Progenitor cell of endocrine pancreas (in vitro differentiated cells): Measurements from ENCODE around the gene STIL. TPM values are rescaled to one million over a fixed set of nuclear protein-coding genes. Genes with fewer than 3 reads are reported as not detected.
"Not testable (repeated sequence)": the region's sequence is repeated elsewhere in the genome, so short reads cannot be mapped to it uniquely, and the experiment has no call there.

ENCODE experiments used
- DNase-seq: peaks from one replicate; pipeline ENCODE4 v3.0.0; 2021; ENCODE audit warnings: low spot score; ENCODE audit not compliant: unreplicated experiment
- H3K27ac Mint-ChIP-seq: 2 replicates; pipeline ENCODE4 v1.8.0; 2021; ENCODE audit warnings: mild to moderate bottlenecking, moderate library complexity, mixed read lengths
- H3K27me3 Mint-ChIP-seq: 2 replicates; pipeline ENCODE4 v1.8.0; 2021; ENCODE audit warnings: mixed read lengths
- H3K36me3 Mint-ChIP-seq: 2 replicates; pipeline ENCODE4 v1.8.0; 2022; ENCODE audit warnings: mixed read lengths; ENCODE audit not compliant: insufficient read depth
- H3K4me1 Mint-ChIP-seq: 2 replicates; pipeline ENCODE4 v1.8.0; 2021; ENCODE audit warnings: low read depth, mixed read lengths
- H3K4me3 Mint-ChIP-seq: 2 replicates; pipeline ENCODE4 v1.8.0; 2021; ENCODE audit warnings: low read depth, mild to moderate bottlenecking, moderate library complexity, mixed read lengths
- H3K9me3 Mint-ChIP-seq: 2 replicates; pipeline ENCODE4 v1.8.0; 2021; ENCODE audit warnings: low read depth, mixed read lengths
- CTCF ChIP-seq: fragments of 200-600 bp; sonication (generic); IDR thresholded peaks from one replicate; pipeline ENCODE4 v1.5.0; 2021; ENCODE audit warnings: antibody characterized with exemption, mild to moderate bottlenecking; ENCODE audit not compliant: unreplicated experiment
- total RNA-seq: library from RNA; stranded (reverse); gene quantifications from 2 replicates; pipeline ENCODE4 v1.2.1, GENCODE V29; 2021

STIL gene
- total RNA-seq, 1 donor from 2014 or later = 14.8 TPM

- peaks cover 6% of the 10 kb centered on the region for H3K9me3 Mint-ChIP-seq
- no peak overlapping the region for H3K27ac Mint-ChIP-seq
- TF ChIP-seq CTCF = no peak
- no peak for DNase-seq
- no peaks in the 10 kb centered on the region for H3K4me1 Mint-ChIP-seq
- no peak overlapping the region for H3K4me3 Mint-ChIP-seq
- H3K27me3 Mint-ChIP-seq = peaks cover 68% of the 10 kb centered on the region
- no peaks in the 10 kb centered on the region for H3K36me3 Mint-ChIP-seq
Measured at GRCh38 chr1:47205918-47206317, 108.0 kb downstream of the STIL start.

GRCh38 chr1:47203504-47203903 lies 110.4 kb downstream of the STIL start:
- not testable (repeated sequence) for DNase-seq, H3K27ac Mint-ChIP-seq, H3K9me3 Mint-ChIP-seq, H3K36me3 Mint-ChIP-seq, H3K4me1 Mint-ChIP-seq, H3K4me3 Mint-ChIP-seq
- peaks cover 65% of the 10 kb centered on the region for H3K27me3 Mint-ChIP-seq

DNA sequence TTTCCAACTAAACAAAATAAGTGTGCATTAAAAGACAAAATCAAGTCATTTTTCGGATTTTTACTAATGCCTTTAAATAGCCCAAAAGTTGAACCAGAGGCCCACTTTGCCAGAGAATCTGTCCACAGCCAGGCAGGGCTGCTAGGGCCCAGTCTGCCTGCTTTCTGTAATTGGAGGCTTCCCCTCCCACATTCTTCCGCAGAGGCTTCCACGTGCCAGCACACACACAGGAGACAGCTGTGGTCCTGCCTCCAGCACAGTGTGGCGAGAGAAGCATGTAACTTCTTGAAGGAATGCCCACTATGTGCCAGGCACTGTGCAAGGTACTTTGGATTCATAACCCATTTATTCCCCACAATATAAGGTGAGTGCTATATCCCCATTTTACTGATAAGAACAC lies 112.8 kb downstream of the STIL start:
- no peak for DNase-seq
- TF ChIP-seq CTCF = no peak
- Mint-ChIP-seq H3K27me3 (peaks cover 57% of the 10 kb centered on the region), H3K4me1 (no peaks in the 10 kb centered on the region), H3K36me3 (no peaks in the 10 kb centered on the region), H3K27ac (no peak overlapping the region), H3K9me3 (peaks cover 6% of the 10 kb centered on the region), H3K4me3 (no peak overlapping the region)

Other genes with a start within 250 kb of the STIL start
- gene CYP4Z1, start 246.9 kb downstream of the STIL start, total RNA-seq = not detected in 2 replicates
- not detected in 2 replicates for gene CYP4A22, start 176.7 kb downstream of the STIL start, total RNA-seq
- not detected in 2 replicates for gene PDZK1IP1, start 124.1 kb downstream of the STIL start, total RNA-seq
- gene TAL1, start 81.9 kb downstream of the STIL start, total RNA-seq = not detected in 2 replicates
- gene CMPK1, start 19.6 kb upstream of the STIL start, total RNA-seq = 51.7 and 53.1 TPM in 2 replicates
- not detected in 2 replicates for gene FOXE3, start 102.1 kb upstream of the STIL start, total RNA-seq
- gene FOXD2, start 123.9 kb upstream of the STIL start, total RNA-seq = 0.05 TPM in 1 of 2 replicates, not detected in the other